ENCODE data around the gene PRL. TPM values are rescaled to one million over a fixed set of nuclear protein-coding genes. Genes with fewer than 3 reads are reported as not detected.

The PRL gene
- total RNA-seq, 4 donors from 2014 or later: not detected

GRCh38 chr6:22313796-22314195, 17.0 kb upstream of the PRL start:
- no peak for ATAC-seq
- Histone ChIP-seq H3K9me3 (peaks cover 0 to 33% (median 0%) of the 10 kb centered on the region in 3 donors), H3K27ac (no peak overlapping the region), H3K4me3 (no peak overlapping the region), H3K4me1 (no peaks in the 10 kb centered on the region), H3K36me3 (no peaks in the 10 kb centered on the region), H3K27me3 (no peaks in the 10 kb centered on the region)
- 100% methylated on average over 1 of the region's 2 CpGs; no CpG with 5 or more reads in 1 of the 2 donors for WGBS, 2 donors (ENCODE audit: low coverage in 1 of 2)
- no peak for TF ChIP-seq CTCF (IDR thresholded peaks at IDR 0.05)
- TF ChIP-seq POLR2A (IDR thresholded peaks at IDR 0.05): no peak
- no peak for TF ChIP-seq POLR2AphosphoS5 (IDR thresholded peaks at IDR 0.05)
- TF ChIP-seq EP300 (IDR thresholded peaks at IDR 0.05): no peak

- 85 to 87% methylated on average over 2 of the region's 2 CpGs for WGBS, 2 donors (ENCODE audit: low coverage in 1 of 2)
- Histone ChIP-seq H3K27me3 (no peaks in the 10 kb centered on the region), H3K9me3 (peaks cover 0 to 30% (median 0%) of the 10 kb centered on the region in 3 donors), H3K36me3 (no peaks in the 10 kb centered on the region), H3K27ac (no peak overlapping the region), H3K4me3 (no peak overlapping the region), H3K4me1 (no peaks in the 10 kb centered on the region)
- no peak for ATAC-seq
- TF ChIP-seq POLR2A (IDR thresholded peaks at IDR 0.05) (no peak), CTCF (IDR thresholded peaks at IDR 0.05) (no peak), EP300 (IDR thresholded peaks at IDR 0.05) (no peak), POLR2AphosphoS5 (IDR thresholded peaks at IDR 0.05) (no peak)
Observed at GRCh38 chr6:22308939-22309338, 12.1 kb upstream of the PRL start.

DNA sequence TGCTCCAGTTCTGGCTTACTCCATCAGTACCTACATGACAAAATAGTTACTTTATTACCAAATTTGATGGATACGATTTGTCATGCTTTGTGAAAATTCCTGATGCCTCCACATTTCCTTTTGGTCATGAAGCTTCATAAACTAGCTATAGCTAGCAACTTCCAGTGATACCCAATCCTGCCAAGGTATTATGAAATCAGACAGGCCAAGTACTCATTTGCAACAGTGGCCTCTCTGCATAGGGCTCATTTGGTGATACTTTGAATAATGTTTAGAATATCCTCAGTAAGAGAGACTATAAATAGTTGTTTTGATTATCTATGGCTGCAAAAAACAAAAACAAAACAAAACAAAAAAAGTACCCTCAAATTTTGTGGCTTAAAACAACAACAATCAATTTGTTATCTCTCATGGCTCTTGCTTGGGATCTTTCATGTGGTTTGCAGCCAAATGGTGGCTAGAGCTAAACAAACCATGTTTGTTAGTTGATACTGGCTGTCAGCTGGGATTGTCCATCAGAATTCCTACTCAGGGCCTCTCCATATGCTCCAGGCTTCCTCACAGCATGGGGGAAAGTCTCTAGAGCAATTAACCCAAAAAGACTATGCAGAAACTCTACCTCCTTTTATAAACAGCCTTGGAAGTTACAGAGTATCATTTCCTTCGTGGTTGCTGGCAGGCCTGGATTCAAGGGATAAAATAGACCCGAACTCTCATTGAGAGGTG, 10.1 kb upstream of the PRL start:
- Histone ChIP-seq H3K4me1 (no peaks in the 10 kb centered on the region), H3K27ac (no peak overlapping the region), H3K4me3 (no peak overlapping the region), H3K36me3 (no peaks in the 10 kb centered on the region), H3K9me3 (peaks cover 0 to 16% (median 0%) of the 10 kb centered on the region in 3 donors), H3K27me3 (no peaks in the 10 kb centered on the region)
- WGBS, 2 donors (ENCODE audit: low coverage in 1 of 2): 82 to 83% methylated on average over 3 of the region's 3 CpGs
- TF ChIP-seq EP300 (IDR thresholded peaks at IDR 0.05): no peak
- TF ChIP-seq POLR2AphosphoS5 (IDR thresholded peaks at IDR 0.05): no peak
- no peak for TF ChIP-seq CTCF (IDR thresholded peaks at IDR 0.05)
- no peak for TF ChIP-seq POLR2A (IDR thresholded peaks at IDR 0.05)
- no peak for ATAC-seq

- H3K9me3 ChIP-seq: no peaks in the 10 kb centered on the region
- no peak overlapping the region for H3K27ac ChIP-seq
- no peak for ATAC-seq
- TF ChIP-seq EP300 (IDR thresholded peaks at IDR 0.05) (no peak), POLR2A (IDR thresholded peaks at IDR 0.05) (no peak), POLR2AphosphoS5 (IDR thresholded peaks at IDR 0.05) (no peak), CTCF (IDR thresholded peaks at IDR 0.05) (no peak)
- H3K4me3 ChIP-seq: no peak overlapping the region
- 60 to 70% methylated on average over 1 of the region's 1 CpG for WGBS, 2 donors (ENCODE audit: low coverage in 1 of 2)
- H3K36me3 ChIP-seq: no peaks in the 10 kb centered on the region
- no peaks in the 10 kb centered on the region for H3K27me3 ChIP-seq
- no peaks in the 10 kb centered on the region for H3K4me1 ChIP-seq
Observed at GRCh38 chr6:22302838-22303237, 6.0 kb upstream of the PRL start.
